COR-L47 (cell line): Measurements from ENCODE around the gene AMELX.

Experiments used
- DNase-seq: peaks from one replicate; lab custom pipeline; 2025; lab: John Stamatoyannopoulos, UW

The AMELX gene

GRCh38 chrX:11309220-11309619 lies 16.0 kb downstream of the AMELX start:
- DNase-seq, result no peak

DNA sequence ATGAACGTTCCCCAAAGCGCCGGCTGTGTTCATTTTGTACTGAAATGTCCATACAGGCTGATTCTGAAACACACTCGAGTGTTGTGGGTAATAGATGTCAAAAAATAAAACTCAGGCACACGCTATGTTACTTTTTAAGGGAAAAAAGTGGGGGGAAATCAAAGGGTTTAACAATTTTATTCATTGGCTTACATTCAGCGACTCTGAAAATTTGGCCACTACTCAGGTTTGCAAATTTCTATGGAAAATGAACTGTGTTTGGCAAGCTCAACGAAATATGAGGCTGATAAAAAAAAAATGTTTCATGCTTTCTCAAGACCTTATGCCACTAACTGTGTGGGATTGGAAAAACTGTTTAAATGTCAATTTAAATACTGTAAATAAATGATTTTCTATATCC lies 18.5 kb downstream of the AMELX start:
- no peak for DNase-seq

DNA sequence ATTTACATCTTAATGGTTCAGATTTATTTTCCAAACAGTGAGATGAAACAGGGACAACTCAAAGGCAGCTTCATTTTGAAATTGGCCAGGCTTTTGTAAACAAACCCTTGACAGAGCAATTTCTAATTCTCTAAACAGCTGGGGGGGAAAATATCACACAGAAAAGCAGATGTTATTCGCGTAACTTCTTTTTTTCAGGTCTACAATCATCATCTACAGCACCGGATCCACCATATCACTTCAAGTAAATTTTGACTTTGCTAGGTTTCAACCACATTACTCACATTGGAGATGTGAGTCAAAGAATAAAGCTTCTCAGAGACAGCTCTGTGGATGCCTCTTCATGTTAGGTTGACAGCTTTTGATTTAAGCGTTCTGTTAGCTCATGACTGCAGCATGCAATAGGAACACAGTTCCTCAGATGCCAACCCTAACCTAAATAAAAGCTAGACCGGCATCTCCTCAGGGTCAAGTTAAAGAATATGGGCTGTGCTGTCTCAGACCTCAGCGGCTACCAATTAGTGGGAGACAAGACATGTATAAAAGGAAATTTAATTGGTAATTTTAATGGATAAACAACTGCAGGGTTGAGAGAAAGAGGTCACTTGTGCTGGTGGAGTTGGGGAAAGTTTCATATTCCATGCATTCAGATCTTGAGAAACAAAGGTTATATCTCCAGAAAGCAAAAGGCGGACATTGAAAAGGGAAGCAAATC lies 26.8 kb downstream of the AMELX start:
- DNase-seq, result no peak

- no peak for DNase-seq
Measured at GRCh38 chrX:11321986-11322385, 28.8 kb downstream of the AMELX start.

DNA sequence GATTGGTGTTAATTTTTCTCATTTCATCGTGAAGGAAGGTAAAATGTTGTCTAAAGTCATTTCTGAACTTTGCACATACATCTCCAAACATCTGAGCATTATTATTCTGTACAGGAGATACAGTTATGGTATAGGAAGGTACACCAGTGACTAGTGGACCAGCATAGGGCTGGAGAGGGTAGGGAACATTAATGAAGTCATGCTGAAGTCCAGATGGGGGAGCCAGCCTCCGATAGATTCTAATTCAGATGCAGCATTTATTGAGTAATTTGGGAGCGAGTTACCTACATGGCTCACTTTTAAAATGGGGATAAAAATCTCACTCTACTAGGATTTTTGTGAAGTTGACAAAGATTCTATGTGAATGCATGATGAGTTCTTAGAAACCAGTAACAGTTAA lies 34.9 kb downstream of the AMELX start:
- no peak for DNase-seq

GRCh38 chrX:11329021-11329420 lies 35.8 kb downstream of the AMELX start:
- no peak for DNase-seq

GRCh38 chrX:11331788-11332187 lies 38.6 kb downstream of the AMELX start:
- DNase-seq, result no peak

- DNase-seq, result no peak
Measured at GRCh38 chrX:11334165-11334564, 41.0 kb downstream of the AMELX start.

GRCh38 chrX:11336201-11336600 lies 43.0 kb downstream of the AMELX start:
- DNase-seq, result no peak

- no peak for DNase-seq
Measured at GRCh38 chrX:11337292-11338009, 44.2 kb downstream of the AMELX start.

- no peak for DNase-seq
Measured at GRCh38 chrX:11341274-11342201, 48.3 kb downstream of the AMELX start.

- no peak for DNase-seq
Measured at GRCh38 chrX:11342673-11343072, 49.5 kb downstream of the AMELX start.

- no peak for DNase-seq
Measured at GRCh38 chrX:11346121-11346682, 53.0 kb downstream of the AMELX start.

- DNase-seq, result no peak
Measured at GRCh38 chrX:11347300-11347699, 54.1 kb downstream of the AMELX start.

GRCh38 chrX:11349020-11349419 lies 55.8 kb downstream of the AMELX start:
- DNase-seq, result no peak

DNA sequence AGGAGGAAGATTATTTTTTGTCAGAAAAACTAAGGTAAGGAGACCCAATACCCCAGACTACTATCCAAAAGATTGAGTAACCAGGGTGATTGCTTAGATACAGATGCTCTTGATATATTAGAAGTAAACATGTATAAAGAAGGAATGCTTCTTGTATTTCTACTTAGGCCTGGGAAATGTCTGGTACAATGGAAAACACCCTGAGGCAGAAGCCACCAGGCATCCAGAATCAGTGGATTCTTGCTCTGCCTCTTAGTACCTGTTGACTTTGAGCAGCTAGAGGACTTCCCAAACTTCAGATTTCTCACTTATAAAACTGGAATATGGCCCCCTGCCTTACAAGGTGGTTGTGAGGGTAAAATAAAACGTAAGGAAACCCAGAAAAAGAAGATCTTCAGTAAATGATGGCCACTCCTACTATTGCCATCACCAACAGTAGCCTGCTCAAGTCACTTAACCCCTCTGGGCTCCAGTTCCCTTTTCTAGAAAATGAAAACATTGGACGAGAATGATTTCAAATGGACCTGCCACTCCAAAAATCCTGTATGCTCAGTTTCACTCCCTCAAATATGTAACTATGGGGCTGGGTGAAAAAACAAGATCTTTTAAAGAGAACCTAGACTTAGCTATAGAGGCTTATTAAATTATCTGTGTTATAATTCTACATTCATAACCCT lies 56.6 kb downstream of the AMELX start:
- DNase-seq, result no peak
